OCI-LY7 (cell line): ENCODE results near the gene RLN3. TPM values are rescaled to one million over a fixed set of nuclear protein-coding genes. Genes with fewer than 3 reads are reported as not detected.

Source experiments
- BruUV-seq: library from RNA; stranded (reverse); fragments of 400-500 nt; replicated peaks from 2 replicates; lab custom pipeline; 2021; lab: Mats Ljungman, UMichigan
- CTCF ChIA-PET: fragments of 300-600 bp; sonication (Branson Sonifier 250); formaldehyde crosslinking; loops from one replicate; lab custom pipeline; 2022; ENCODE audit warnings: antibody characterized with exemption; ENCODE audit not compliant: unreplicated experiment; lab: Charles Lee
- POLR2A ChIA-PET: fragments of 300-600 bp; sonication (Branson Sonifier 250); formaldehyde crosslinking; loops from one replicate; lab custom pipeline; 2022; ENCODE audit warnings: antibody characterized with exemption; lab: Charles Lee
- DNase-seq: peaks from one replicate; pipeline ENCODE4 v3.0.0-alpha.2; 2015; ENCODE audit warnings: low spot score
- H2AFZ ChIP-seq: fragments of 200-600 bp; sonication (generic), shearing (Covaris generic); 2 replicates; pipeline ENCODE4 v1.6.1; 2014; ENCODE audit warnings: mild to moderate bottlenecking, antibody characterized with exemption, low read length, moderate library complexity
- H3K27ac ChIP-seq: fragments of 200-600 bp; sonication (generic); 2 replicates; pipeline ENCODE4 v1.5.1; 2014; ENCODE audit warnings: mixed run types, low read depth, mild to moderate bottlenecking, moderate library complexity, low read length, inconsistent platforms; ENCODE audit not compliant: poor library complexity, severe bottlenecking
- H3K36me3 ChIP-seq: fragments of 200-600 bp; sonication (generic); 2 replicates; pipeline ENCODE4 v1.6.1; 2014; ENCODE audit warnings: mild to moderate bottlenecking, antibody characterized with exemption, low read length, moderate library complexity, mixed read lengths; ENCODE audit not compliant: insufficient read depth
- H3K4me1 ChIP-seq: fragments of 200-600 bp; sonication (generic); 2 replicates; pipeline ENCODE4 v1.5.1; 2014; ENCODE audit warnings: mild to moderate bottlenecking, low read length; ENCODE audit not compliant: insufficient read depth, poor library complexity, severe bottlenecking
- H3K4me2 ChIP-seq: fragments of 200-600 bp; sonication (generic); 2 replicates; pipeline ENCODE4 v1.6.1; 2014; ENCODE audit warnings: mild to moderate bottlenecking, low read length
- H3K4me3 ChIP-seq: fragments of 200-600 bp; sonication (generic); 2 replicates; pipeline ENCODE4 v1.5.1; 2014; ENCODE audit warnings: mild to moderate bottlenecking, low read depth, low read length; ENCODE audit not compliant: poor library complexity, severe bottlenecking
- H3K79me2 ChIP-seq: fragments of 200-600 bp; sonication (generic); 2 replicates; pipeline ENCODE4 v1.6.1; 2016; ENCODE audit warnings: low read depth, mild to moderate bottlenecking, low read length, moderate library complexity, mixed read lengths; ENCODE audit not compliant: insufficient read depth
- H3K9me2 ChIP-seq: fragments of 200-600 bp; sonication (generic); 2 replicates; pipeline ENCODE4 v1.6.1; 2016; ENCODE audit warnings: mild to moderate bottlenecking, low read length, mixed read lengths; ENCODE audit not compliant: insufficient read depth
- H3K9me3 ChIP-seq: fragments of 200-600 bp; sonication (generic); 2 replicates; pipeline ENCODE4 v1.6.1; 2014; ENCODE audit warnings: mild to moderate bottlenecking, mixed run types, low read length, mixed read lengths
- H4K20me1 ChIP-seq: fragments of 200-600 bp; sonication (generic); 2 replicates; pipeline ENCODE4 v1.6.1; 2014; ENCODE audit warnings: mild to moderate bottlenecking, antibody characterized with exemption, low read length, moderate library complexity, mixed read lengths; ENCODE audit not compliant: insufficient read depth
- EZH2phosphoT487 ChIP-seq: fragments of 200-600 bp; sonication (generic); IDR thresholded peaks from 2 replicates; pipeline ENCODE4 v1.6.1; 2018; ENCODE audit warnings: low read depth, borderline replicate concordance, mild to moderate bottlenecking, mixed run types, antibody characterized with exemption, low read length, moderate library complexity, mixed read lengths
- intact Hi-C: fragments of 100-400 bp; cut with micrococcal nuclease; formaldehyde crosslinking; loops from one replicate; pipeline ENCODE4 v1.10.0; 2022; ENCODE audit not compliant: unreplicated experiment
- total RNA-seq, 2 experiments: library from RNA; depleted of rRNA in 1 of 2; stranded (reverse); fragments of >200 nt in 1 of 2; shearing (Covaris generic) in 1 of 2; gene quantifications; 2 replicates each; pipeline ENCODE4 v1.2.3, GENCODE V29; 2014 to 2022
- TF ChIP-seq, protein P1 (sequence below): fragments of 200-600 bp; sonication (generic); conservative IDR thresholded peaks from 2 replicates; pipeline ENCODE4 v1.5.1; 2014; ENCODE audit warnings: mild to moderate bottlenecking, antibody characterized with exemption, low read length, moderate library complexity, mixed read lengths

The RLN3 gene
- total RNA-seq, 2 experiments from 2014 or later: not detected

DNA sequence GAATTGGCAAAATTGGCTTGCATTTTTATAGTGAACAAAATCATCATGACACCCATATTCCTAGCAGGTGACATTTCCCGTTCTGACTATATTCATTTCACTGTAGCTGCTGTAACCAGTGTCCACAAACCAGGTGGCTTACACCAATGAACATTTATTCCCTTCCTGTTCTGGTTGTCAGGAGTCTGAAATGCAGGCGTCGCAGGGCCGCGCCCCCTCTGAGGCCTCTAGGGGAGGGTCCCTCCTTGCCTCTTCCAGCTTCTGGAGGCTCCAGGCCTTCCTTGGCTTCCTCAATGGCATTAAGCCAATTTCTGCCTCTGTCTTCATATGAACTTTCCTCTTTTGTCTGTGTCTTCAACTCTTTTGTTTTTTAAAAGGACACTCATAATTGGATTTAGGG, 6.5 kb upstream of the RLN3 start:
- no TSS peak for BruUV-seq
- H3K4me3 ChIP-seq: no peak overlapping the region
- CTCF ChIA-PET: interaction anchor here (0.9 kb wide), 1 partner anchor 10 kb away, joined by 3 read pairs; no protein-coding TSS in a partner anchor
- no peaks in the 10 kb centered on the region for H4K20me1 ChIP-seq
- no peaks in the 10 kb centered on the region for H3K9me2 ChIP-seq
- H3K9me3 ChIP-seq: no peaks in the 10 kb centered on the region
- H3K27ac ChIP-seq: no peak overlapping the region
- no peak for DNase-seq
- intact Hi-C loops: no loop called here
- no peaks in the 10 kb centered on the region for H3K79me2 ChIP-seq
- TF ChIP-seq, protein P1, sequence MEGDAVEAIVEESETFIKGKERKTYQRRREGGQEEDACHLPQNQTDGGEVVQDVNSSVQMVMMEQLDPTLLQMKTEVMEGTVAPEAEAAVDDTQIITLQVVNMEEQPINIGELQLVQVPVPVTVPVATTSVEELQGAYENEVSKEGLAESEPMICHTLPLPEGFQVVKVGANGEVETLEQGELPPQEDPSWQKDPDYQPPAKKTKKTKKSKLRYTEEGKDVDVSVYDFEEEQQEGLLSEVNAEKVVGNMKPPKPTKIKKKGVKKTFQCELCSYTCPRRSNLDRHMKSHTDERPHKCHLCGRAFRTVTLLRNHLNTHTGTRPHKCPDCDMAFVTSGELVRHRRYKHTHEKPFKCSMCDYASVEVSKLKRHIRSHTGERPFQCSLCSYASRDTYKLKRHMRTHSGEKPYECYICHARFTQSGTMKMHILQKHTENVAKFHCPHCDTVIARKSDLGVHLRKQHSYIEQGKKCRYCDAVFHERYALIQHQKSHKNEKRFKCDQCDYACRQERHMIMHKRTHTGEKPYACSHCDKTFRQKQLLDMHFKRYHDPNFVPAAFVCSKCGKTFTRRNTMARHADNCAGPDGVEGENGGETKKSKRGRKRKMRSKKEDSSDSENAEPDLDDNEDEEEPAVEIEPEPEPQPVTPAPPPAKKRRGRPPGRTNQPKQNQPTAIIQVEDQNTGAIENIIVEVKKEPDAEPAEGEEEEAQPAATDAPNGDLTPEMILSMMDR: no peak
- no peak for TF ChIP-seq EZH2phosphoT487
- no peak overlapping the region for H2AFZ ChIP-seq
- no peak overlapping the region for H3K4me2 ChIP-seq
- peaks cover 29% of the 10 kb centered on the region for H3K4me1 ChIP-seq
- POLR2A ChIA-PET: interaction anchor here (0.6 to 2.4 kb wide), 3 partner anchors 10 to 105 kb away, joined by 3 to 7 read pairs (median 3); partner anchors contain the start of gene IL27RA
- no peaks in the 10 kb centered on the region for H3K36me3 ChIP-seq

DNA sequence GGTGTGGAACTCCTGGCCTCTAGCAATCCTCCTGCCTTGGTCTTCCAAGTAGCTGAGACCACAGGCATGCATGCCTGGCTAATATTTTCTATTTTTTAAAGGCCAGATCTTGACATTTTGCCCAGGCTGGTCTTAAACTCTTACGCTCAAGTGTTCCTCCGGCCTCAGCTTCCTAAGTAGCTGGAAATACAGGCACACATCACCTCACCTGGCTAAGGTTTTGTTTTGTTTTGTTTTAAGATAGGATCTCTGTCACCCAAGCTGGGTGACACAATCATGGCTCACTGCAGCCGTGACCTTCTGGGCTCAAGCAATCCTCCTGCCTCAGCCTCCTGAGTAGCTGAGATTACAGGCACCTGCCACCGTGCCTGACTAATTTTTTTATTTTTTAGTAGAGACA, 5.5 kb upstream of the RLN3 start:
- H2AFZ ChIP-seq: no peak overlapping the region
- no peak overlapping the region for H3K4me3 ChIP-seq
- H3K9me2 ChIP-seq: no peaks in the 10 kb centered on the region
- H3K9me3 ChIP-seq: no peaks in the 10 kb centered on the region
- no peaks in the 10 kb centered on the region for H3K36me3 ChIP-seq
- no peak overlapping the region for H3K4me2 ChIP-seq
- peaks cover 29% of the 10 kb centered on the region for H3K4me1 ChIP-seq
- no peaks in the 10 kb centered on the region for H3K79me2 ChIP-seq
- no TSS peak for BruUV-seq
- H3K27ac ChIP-seq: no peak overlapping the region
- TF ChIP-seq, protein P1: no peak
- TF ChIP-seq EZH2phosphoT487: no peak
- no peak for DNase-seq
- CTCF ChIA-PET: interaction anchor here (0.9 kb wide), 1 partner anchor 11 kb away, joined by 3 read pairs; no protein-coding TSS in a partner anchor
- POLR2A ChIA-PET: interaction anchor here (2.4 kb wide), 1 partner anchor 9 kb away, joined by 7 read pairs; the partner anchor contains the start of gene IL27RA
- H4K20me1 ChIP-seq: no peaks in the 10 kb centered on the region
- intact Hi-C loops: no loop called here
